Measurements from ENCODE around the gene APBB2.
A peak's percentile ranks its signal among the peaks of the same experiment; 100 is the strongest.
"Not testable (repeated sequence)": the region's sequence is repeated elsewhere in the genome, so short reads cannot be mapped to it uniquely, and the experiment has no call there.

APBB2 gene

GRCh38 chr4:40924793-40925117 is 289.6 kb downstream of the APBB2 start:
- no peak for DNase-seq

GRCh38 chr4:40924096-40924792 is 290.1 kb downstream of the APBB2 start:
- peak; percentile 5 for DNase-seq

GRCh38 chr4:40923316-40924095 is 290.8 kb downstream of the APBB2 start:
- no peak for DNase-seq

- DNase-seq, result not testable (repeated sequence)
Measured at GRCh38 chr4:40919976-40920375, 294.4 kb downstream of the APBB2 start.

- no peak for DNase-seq
Measured at GRCh38 chr4:40918330-40918729, 296.0 kb downstream of the APBB2 start.

GRCh38 chr4:40916880-40917279 is 297.5 kb downstream of the APBB2 start:
- no peak for DNase-seq

- no peak for DNase-seq
Measured at GRCh38 chr4:40916218-40916555, 298.2 kb downstream of the APBB2 start.

- no peak for DNase-seq
Measured at GRCh38 chr4:40915318-40916217, 298.8 kb downstream of the APBB2 start.

GRCh38 chr4:40912460-40913184 is 301.7 kb downstream of the APBB2 start:
- no peak for DNase-seq

GRCh38 chr4:40910706-40911105 is 303.6 kb downstream of the APBB2 start:
- DNase-seq, result no peak

GRCh38 chr4:40909363-40909876 is 304.9 kb downstream of the APBB2 start:
- DNase-seq, result no peak

GRCh38 chr4:40908702-40909362 is 305.5 kb downstream of the APBB2 start:
- peak; percentile 2 for DNase-seq

GRCh38 chr4:40908297-40908696 is 306.0 kb downstream of the APBB2 start:
- no peak for DNase-seq

GRCh38 chr4:40905414-40905813 is 308.9 kb downstream of the APBB2 start:
- no peak for DNase-seq

- DNase-seq, result not testable (repeated sequence)
Measured at GRCh38 chr4:40900531-40900930, 313.8 kb downstream of the APBB2 start.

GRCh38 chr4:40897557-40898203 is 316.7 kb downstream of the APBB2 start:
- DNase-seq, result peak; percentile 31

GRCh38 chr4:40890764-40891163 is 323.6 kb downstream of the APBB2 start:
- DNase-seq, result no peak

GRCh38 chr4:40890199-40890598 is 324.1 kb downstream of the APBB2 start:
- DNase-seq, result no peak

GRCh38 chr4:40888933-40889332 is 325.4 kb downstream of the APBB2 start:
- no peak for DNase-seq

- DNase-seq, result no peak
Measured at GRCh38 chr4:40887764-40888131, 326.6 kb downstream of the APBB2 start.

- no peak for DNase-seq
Measured at GRCh38 chr4:40886931-40887763, 327.2 kb downstream of the APBB2 start.
